ENCODE measurements around the gene TRAPPC12. TPM values are rescaled to one million over a fixed set of nuclear protein-coding genes. Genes with fewer than 3 reads are reported as not detected.

The TRAPPC12 gene
- total RNA-seq, 1 donor = 67.0 TPM

DNA sequence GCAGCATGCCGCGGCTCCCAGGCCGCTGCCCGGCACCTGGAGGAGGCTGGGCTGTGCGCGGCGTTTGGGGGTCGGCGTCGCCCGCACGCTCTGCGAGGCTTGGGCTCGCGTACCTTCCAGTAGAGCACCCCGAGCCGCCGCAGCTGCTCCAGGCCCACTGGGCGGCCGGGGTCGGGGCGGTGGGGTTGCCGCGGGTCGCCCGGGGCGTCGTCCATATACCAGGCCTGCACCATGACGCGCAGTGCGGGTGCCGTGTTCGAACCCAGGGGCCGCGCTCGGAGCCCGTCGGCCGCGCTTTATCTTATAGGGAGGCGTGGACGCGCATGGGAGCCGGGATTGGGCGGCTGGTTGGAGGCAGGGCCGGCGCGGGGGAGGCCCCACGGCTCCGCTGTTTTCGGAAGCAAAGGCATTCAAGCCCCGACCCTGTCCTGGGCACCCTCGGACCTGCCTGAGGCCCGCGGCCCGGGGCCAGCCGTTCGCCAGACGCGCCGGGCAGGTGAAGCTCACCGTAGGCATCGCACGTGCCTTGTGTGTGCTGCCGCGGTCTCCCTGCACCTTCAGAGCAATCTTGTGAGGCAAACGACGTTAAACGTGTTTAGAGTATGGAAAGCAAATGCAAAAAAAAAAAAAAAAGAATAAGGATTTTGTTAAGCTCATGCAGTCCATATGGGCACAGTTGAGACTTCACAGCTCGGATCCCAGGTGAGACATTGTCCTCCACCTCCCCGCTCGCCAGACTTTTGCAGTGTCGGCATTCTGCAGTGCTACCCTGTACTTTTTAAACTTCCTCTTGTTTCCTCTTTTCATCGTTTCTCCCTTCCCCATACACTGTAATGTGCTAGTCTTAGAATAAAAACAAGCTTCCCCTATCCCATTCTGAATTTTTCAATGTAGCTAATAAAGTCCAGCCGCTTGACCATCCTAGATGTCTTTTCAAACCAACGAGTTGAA, 140.0 kb downstream of the TRAPPC12 start, which contains the start of gene ADI1:
Gene ADI1 (minus strand): TSS at position 277 of the 951 bp plus-strand sequence. CDS start 44 bp downstream, at position 233.
- H3K9me3 ChIP-seq (ENCODE audit: low read depth, low read length) = no peaks in the 10 kb centered on the region
- H3K4me2 ChIP-seq (ENCODE audit: insufficient read depth, low read length) = peak within 1 kb of the TSS; percentile 98
- H3K36me3 ChIP-seq (ENCODE audit: insufficient read depth, low read length) = peaks cover 4% of the 10 kb centered on the region
- peak; percentile 96 for DNase-seq (ENCODE audit: insufficient read length, low spot score, missing footprints)
- H3K27me3 ChIP-seq (ENCODE audit: insufficient read depth, low read length) = no peaks in the 10 kb centered on the region
- peak within 1 kb of the TSS; percentile 94 for H3K4me3 ChIP-seq (ENCODE audit: insufficient read depth, low read length)
- peaks cover 23% of the 10 kb centered on the region for H3K79me2 ChIP-seq (ENCODE audit: insufficient read depth, low read length)
- peaks cover 27% of the 10 kb centered on the region for H3K4me1 ChIP-seq (ENCODE audit: insufficient read depth, low read length)
- H2AFZ ChIP-seq (ENCODE audit: low read length) = peak within 1 kb of the TSS; percentile 87
- H3K27ac ChIP-seq (ENCODE audit: low read depth, low read length) = peak within 1 kb of the TSS; percentile 81
- TF ChIP-seq, protein P1, sequence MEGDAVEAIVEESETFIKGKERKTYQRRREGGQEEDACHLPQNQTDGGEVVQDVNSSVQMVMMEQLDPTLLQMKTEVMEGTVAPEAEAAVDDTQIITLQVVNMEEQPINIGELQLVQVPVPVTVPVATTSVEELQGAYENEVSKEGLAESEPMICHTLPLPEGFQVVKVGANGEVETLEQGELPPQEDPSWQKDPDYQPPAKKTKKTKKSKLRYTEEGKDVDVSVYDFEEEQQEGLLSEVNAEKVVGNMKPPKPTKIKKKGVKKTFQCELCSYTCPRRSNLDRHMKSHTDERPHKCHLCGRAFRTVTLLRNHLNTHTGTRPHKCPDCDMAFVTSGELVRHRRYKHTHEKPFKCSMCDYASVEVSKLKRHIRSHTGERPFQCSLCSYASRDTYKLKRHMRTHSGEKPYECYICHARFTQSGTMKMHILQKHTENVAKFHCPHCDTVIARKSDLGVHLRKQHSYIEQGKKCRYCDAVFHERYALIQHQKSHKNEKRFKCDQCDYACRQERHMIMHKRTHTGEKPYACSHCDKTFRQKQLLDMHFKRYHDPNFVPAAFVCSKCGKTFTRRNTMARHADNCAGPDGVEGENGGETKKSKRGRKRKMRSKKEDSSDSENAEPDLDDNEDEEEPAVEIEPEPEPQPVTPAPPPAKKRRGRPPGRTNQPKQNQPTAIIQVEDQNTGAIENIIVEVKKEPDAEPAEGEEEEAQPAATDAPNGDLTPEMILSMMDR (IDR thresholded peaks at IDR 0.05; ENCODE audit: extremely low read depth, low read depth, low read length) = no peak
- no peaks in the 10 kb centered on the region for H4K20me1 ChIP-seq (ENCODE audit: insufficient read depth, low read length)

DNA sequence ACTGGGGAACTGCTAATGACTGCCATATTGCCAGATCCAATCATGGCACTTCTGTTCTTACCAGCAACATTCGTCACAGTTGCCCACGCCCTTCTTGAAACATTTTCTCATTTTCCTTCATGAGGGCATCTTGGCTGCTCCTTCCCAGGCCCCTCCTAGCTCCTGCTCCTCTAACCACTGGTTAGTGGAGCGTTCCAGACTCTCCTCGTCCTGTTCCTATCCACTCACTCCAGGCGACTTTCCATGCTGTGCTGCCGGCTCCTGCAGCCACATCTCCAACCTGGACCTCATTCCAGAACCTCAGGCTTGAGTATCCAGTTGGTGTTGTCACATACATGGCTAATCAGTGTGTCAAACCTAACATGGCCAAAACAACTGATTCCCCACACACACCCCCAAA, 141.1 kb downstream of the TRAPPC12 start:
- Histone ChIP-seq H3K9me3 (ENCODE audit: low read depth, low read length) (no peaks in the 10 kb centered on the region), H3K27ac (ENCODE audit: low read depth, low read length) (no peak overlapping the region)

DNA sequence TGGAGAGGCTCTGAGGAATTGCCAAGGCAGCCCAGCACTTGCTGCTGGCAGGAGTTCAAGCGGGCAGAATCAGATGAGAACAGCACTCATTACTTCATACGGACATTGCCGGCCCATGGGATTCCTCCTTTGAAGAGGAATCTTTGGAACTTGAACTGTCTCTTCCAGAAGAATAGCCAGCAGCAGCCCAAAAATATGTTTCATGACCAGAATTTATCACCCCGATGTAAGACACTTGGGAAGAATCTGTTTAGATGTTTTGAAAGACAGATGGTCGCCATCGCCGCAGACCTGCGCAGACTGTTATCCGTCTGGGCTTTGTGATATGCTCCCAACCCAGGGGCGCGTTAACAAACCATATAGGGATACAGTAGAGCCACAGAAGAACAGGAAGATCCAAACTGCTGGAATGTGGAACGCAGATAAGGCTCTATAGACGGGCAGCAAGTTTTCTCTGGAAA, 143.5 kb downstream of the TRAPPC12 start:
- Histone ChIP-seq H3K27me3 (ENCODE audit: insufficient read depth, low read length) (no peaks in the 10 kb centered on the region), H3K4me3 (ENCODE audit: insufficient read depth, low read length) (no peak overlapping the region), H2AFZ (ENCODE audit: low read length) (no peak overlapping the region), H3K36me3 (ENCODE audit: insufficient read depth, low read length) (no peaks in the 10 kb centered on the region), H4K20me1 (ENCODE audit: insufficient read depth, low read length) (no peaks in the 10 kb centered on the region), H3K9me3 (ENCODE audit: low read depth, low read length) (no peaks in the 10 kb centered on the region), H3K4me1 (ENCODE audit: insufficient read depth, low read length) (peaks cover 27% of the 10 kb centered on the region), H3K27ac (ENCODE audit: low read depth, low read length) (no peak overlapping the region), H3K4me2 (ENCODE audit: insufficient read depth, low read length) (no peak overlapping the region), H3K79me2 (ENCODE audit: insufficient read depth, low read length) (peaks cover 6% of the 10 kb centered on the region)
- DNase-seq (ENCODE audit: insufficient read length, low spot score, missing footprints) = no peak
- TF ChIP-seq, protein P1 (IDR thresholded peaks at IDR 0.05; ENCODE audit: extremely low read depth, low read depth, low read length) = no peak

More for the DNA sequence above, 141.1 kb downstream of the TRAPPC12 start:
- peaks cover 32% of the 10 kb centered on the region for H3K4me1 ChIP-seq (ENCODE audit: insufficient read depth, low read length)
- H4K20me1 ChIP-seq (ENCODE audit: insufficient read depth, low read length) = no peaks in the 10 kb centered on the region
- peaks cover 4% of the 10 kb centered on the region for H3K36me3 ChIP-seq (ENCODE audit: insufficient read depth, low read length)
- H3K79me2 ChIP-seq (ENCODE audit: insufficient read depth, low read length) = peaks cover 23% of the 10 kb centered on the region
- DNase-seq (ENCODE audit: insufficient read length, low spot score, missing footprints) = no peak
- no peak overlapping the region for H2AFZ ChIP-seq (ENCODE audit: low read length)
- H3K27me3 ChIP-seq (ENCODE audit: insufficient read depth, low read length) = no peaks in the 10 kb centered on the region
- TF ChIP-seq, protein P1 (IDR thresholded peaks at IDR 0.05; ENCODE audit: extremely low read depth, low read depth, low read length) = no peak
- H3K4me3 ChIP-seq (ENCODE audit: insufficient read depth, low read length) = no peak overlapping the region
- peak overlapping the region; percentile 98 for H3K4me2 ChIP-seq (ENCODE audit: insufficient read depth, low read length)

DNA sequence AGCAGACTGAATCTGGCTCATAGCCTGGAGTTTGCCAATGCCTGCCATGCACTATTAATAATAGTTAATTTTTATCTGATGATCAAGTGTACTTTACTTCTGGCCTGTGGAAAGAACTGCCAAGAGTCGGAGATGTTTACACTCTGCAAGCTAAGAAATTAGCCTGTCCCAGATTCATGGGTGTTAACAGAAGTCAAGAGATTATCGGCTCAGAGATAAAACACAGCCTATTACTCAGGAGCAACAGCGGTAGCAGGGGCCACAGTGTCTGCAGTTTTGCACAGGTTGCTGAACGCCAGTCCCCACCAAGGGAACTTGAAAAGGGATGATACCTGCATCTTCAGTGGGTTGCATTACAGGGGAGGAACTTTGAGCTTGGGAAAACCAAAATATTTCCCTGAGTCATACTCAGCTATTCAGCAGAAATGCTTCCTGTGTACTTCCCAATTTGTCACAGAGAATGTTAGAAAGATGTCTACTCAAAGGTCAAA, 144.1 kb downstream of the TRAPPC12 start:
- no peaks in the 10 kb centered on the region for H3K79me2 ChIP-seq (ENCODE audit: insufficient read depth, low read length)
- peak overlapping the region; percentile 41 for H3K4me2 ChIP-seq (ENCODE audit: insufficient read depth, low read length)
- peaks cover 24% of the 10 kb centered on the region for H3K4me1 ChIP-seq (ENCODE audit: insufficient read depth, low read length)
- TF ChIP-seq, protein P1 (IDR thresholded peaks at IDR 0.05; ENCODE audit: extremely low read depth, low read depth, low read length) = no peak
- no peaks in the 10 kb centered on the region for H3K36me3 ChIP-seq (ENCODE audit: insufficient read depth, low read length)
- H4K20me1 ChIP-seq (ENCODE audit: insufficient read depth, low read length) = no peaks in the 10 kb centered on the region
- DNase-seq (ENCODE audit: insufficient read length, low spot score, missing footprints) = peak; percentile 91
- no peaks in the 10 kb centered on the region for H3K27me3 ChIP-seq (ENCODE audit: insufficient read depth, low read length)
- H2AFZ ChIP-seq (ENCODE audit: low read length) = no peak overlapping the region
- no peak overlapping the region for H3K4me3 ChIP-seq (ENCODE audit: insufficient read depth, low read length)
- H3K9me3 ChIP-seq (ENCODE audit: low read depth, low read length) = no peaks in the 10 kb centered on the region
- no peak overlapping the region for H3K27ac ChIP-seq (ENCODE audit: low read depth, low read length)
